DMS153 treated with DMSO at 0.1 percent for 48 hours (cell line): ENCODE data around the gene SCRT2.

Source experiments
- DNase-seq: peaks from one replicate; lab custom pipeline; 2025; ENCODE audit not compliant: unreplicated experiment; lab: John Stamatoyannopoulos, UW

Gene SCRT2

GRCh38 chr20:634148-634925 is 41.3 kb downstream of the SCRT2 start:
- DNase-seq: no peak

GRCh38 chr20:631101-631500 is 44.5 kb downstream of the SCRT2 start:
- DNase-seq: no peak

GRCh38 chr20:626579-626978 is 49.0 kb downstream of the SCRT2 start:
- no peak for DNase-seq

GRCh38 chr20:625360-625932 is 50.2 kb downstream of the SCRT2 start:
- no peak for DNase-seq

DNA sequence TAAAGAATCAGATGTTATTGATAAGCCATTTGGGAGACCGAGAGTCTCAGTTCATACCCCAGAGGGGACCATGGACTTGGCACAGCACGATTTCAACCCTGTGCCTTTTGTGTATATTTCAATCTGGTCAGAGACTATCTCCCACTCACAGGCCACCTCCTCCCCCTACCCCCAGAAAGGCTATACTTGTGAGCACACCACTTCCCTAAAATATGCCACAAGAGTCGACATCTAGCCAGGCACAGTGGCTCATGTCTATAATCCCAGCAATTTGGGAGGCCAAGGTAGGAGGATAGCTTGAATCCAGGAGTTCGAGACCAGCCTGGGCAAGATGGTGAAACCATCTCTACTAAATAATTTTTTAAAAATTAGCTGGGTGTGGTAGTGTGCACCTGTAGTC is 51.9 kb downstream of the SCRT2 start:
- DNase-seq: no peak

DNA sequence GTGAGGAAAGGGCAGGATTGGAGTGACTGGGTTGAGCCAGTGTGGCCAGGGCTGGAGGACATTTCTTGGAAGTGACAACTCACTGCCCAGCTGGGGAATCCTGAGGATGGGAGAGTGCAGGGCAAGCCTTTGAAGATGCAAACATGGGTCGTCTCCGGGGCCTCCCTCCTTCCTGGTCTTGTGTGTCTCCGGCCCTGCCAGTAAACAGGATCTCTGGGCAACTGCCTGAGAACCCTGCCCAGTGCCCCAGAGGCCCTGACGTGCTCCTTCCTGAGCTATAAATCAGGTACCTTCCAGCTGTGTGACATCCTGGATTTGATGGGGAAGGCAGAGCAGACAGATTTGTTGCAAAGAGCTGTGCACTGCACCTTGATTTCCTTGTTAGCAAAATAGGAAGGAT is 52.6 kb downstream of the SCRT2 start:
- no peak for DNase-seq

DNA sequence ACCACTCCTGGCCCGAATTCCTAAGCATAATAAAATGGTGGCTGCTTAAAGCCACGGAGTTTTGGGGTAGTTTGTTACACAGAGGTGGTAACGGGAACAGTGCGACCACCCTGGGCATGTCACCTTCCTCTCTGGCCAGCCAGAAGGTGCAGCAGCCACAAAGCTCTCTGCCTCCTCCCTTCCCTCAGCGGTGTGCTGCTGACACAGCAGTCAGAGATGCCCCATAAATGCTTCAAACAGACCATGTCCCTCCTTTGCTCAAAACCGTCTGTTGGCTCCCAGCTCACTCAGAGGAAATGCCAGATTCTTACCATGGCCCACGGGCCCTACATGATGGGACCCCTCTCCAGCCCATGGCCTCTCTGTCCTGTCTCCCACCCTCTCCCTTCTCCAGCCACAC is 53.4 kb downstream of the SCRT2 start:
- DNase-seq: no peak

DNA sequence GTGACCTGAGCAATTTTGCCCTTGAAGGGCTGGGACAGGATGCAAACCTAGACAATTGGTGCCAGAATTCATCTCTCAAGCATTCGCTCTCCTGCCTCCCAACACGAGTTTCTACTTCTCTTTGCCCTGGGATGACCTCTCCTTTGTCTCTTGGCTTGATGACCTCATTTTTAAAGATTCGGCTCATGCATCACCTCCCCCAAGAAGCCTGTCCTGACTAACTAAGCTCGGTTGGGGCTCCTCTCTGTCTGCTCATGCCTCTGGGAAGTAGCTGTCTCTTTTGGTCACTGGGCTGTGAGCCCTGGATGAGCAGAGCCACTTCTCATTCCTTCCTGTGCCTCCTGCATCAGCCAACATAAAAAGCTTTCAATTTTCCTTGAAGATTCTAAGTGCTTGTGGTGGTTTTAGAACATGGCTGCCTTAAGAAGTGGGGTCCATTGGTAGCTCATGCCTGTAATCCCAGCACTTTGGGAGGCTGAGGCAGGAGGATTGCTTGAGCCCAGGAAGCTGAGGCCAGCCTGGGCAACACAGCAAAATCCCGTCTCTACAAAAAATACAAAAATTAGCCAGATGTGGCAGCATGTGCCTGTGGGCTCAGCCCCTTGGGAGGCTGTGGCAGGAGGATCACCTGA is 54.4 kb downstream of the SCRT2 start:
- no peak for DNase-seq

DNA sequence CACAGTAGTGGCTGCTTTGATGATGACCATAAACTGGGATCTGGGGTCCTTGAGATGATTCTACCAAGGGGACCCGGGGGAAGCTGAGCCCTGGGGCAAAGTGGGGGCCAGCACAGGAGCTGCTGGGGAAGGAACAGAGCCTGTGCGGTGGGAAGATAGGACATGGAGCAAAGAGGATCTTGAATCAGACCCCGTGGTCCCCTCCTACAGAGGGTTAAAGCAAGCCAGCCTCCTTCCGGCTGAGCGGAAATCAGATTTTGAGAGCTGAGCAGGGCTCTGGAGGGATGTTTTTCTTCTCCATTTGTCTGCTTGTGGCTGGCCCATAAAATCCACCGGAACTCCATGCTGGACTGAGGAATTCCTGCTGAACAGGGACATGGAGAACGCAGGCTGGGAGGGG is 55.4 kb downstream of the SCRT2 start:
- no peak for DNase-seq

GRCh38 chr20:618980-619379 is 56.6 kb downstream of the SCRT2 start:
- DNase-seq: no peak

- no peak for DNase-seq
These were observed 57.5 kb downstream of the SCRT2 start for GRCh38 chr20:617934-618690.

- DNase-seq: no peak
These were observed 60.1 kb downstream of the SCRT2 start for GRCh38 chr20:615514-615913.

DNA sequence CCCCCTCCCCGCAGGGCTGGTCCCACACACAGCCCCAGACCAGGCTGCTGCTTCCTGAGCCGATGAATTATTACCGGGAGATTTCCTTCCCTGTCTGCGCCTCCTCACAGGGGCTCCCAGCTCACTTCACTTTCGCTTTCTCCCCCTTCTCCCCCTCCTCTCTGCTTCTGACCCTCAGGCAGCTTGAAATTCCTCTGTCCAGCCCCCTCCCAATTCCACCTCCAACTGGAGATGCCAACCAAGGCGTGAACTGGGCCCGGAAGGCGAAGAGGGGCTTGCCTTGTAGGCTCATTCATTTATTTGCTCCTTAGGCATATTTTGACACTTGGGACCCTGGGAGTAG is 63.8 kb downstream of the SCRT2 start:
- DNase-seq: no peak
